Caco-2 (cell line): ENCODE results near the gene NDUFB4. TPM values are rescaled to one million over a fixed set of nuclear protein-coding genes. Genes with fewer than 3 reads are reported as not detected.
"Not testable (repeated sequence)": the region's sequence is repeated elsewhere in the genome, so short reads cannot be mapped to it uniquely, and the experiment has no call there.

ENCODE experiments used
- BruUV-seq: library from RNA; stranded (reverse); fragments of 400-500 nt; replicated peaks from 2 replicates; lab custom pipeline; 2021; lab: Mats Ljungman, UMichigan
- CTCF ChIA-PET: fragments of 300-600 bp; sonication (Branson Sonifier 250); formaldehyde crosslinking; loops from one replicate; lab custom pipeline; 2022; ENCODE audit warnings: antibody characterized with exemption; lab: Charles Lee
- POLR2A ChIA-PET: fragments of 300-600 bp; sonication (Branson Sonifier 250); formaldehyde crosslinking; loops from one replicate; lab custom pipeline; 2022; ENCODE audit warnings: antibody characterized with exemption; lab: Charles Lee
- DNase-seq, 2 experiments: peaks; one replicate each; pipeline versions ENCODE4 v3.0.0 to v3.0.0-alpha.2; 2020 to 2022
- H3K27me3 ChIP-seq: replicated peaks from 2 replicates; pipeline ENCODE4 v1.6.0; 2011; ENCODE audit warnings: low read length; ENCODE audit not compliant: control insufficient read depth, insufficient read depth
- H3K36me3 ChIP-seq: 2 replicates; pipeline ENCODE4 v1.5.1; 2011; ENCODE audit warnings: low read length; ENCODE audit not compliant: control insufficient read depth, insufficient read depth
- H3K4me1 ChIP-seq: fragments of 250-450 bp; sonication (Bioruptor Pico); 2 replicates; pipeline ENCODE4 v1.5.1; 2020; ENCODE audit warnings: mild to moderate bottlenecking
- H3K4me3 ChIP-seq: 2 replicates; pipeline ENCODE4 v1.5.1; 2011; ENCODE audit warnings: low read depth, mild to moderate bottlenecking, control low read depth, low read length
- H3K9me3 ChIP-seq: fragments of 250-450 bp; sonication (Bioruptor Pico); 2 replicates; pipeline ENCODE4 v1.5.1; 2020; ENCODE audit warnings: mild to moderate bottlenecking, moderate library complexity
- H3K27ac Mint-ChIP-seq: one replicate; pipeline ENCODE4 v1.8.0; 2022; ENCODE audit warnings: mixed read lengths; ENCODE audit not compliant: unreplicated experiment
- H3K27me3 Mint-ChIP-seq: one replicate; pipeline ENCODE4 v1.8.0; 2022; ENCODE audit warnings: mixed read lengths; ENCODE audit not compliant: insufficient read depth, unreplicated experiment
- H3K36me3 Mint-ChIP-seq: one replicate; pipeline ENCODE4 v1.8.0; 2022; ENCODE audit warnings: mild to moderate bottlenecking, mixed read lengths; ENCODE audit not compliant: insufficient read depth, unreplicated experiment
- H3K4me1 Mint-ChIP-seq: one replicate; pipeline ENCODE4 v1.8.0; 2022; ENCODE audit warnings: low read depth, mixed read lengths; ENCODE audit not compliant: unreplicated experiment
- H3K4me3 Mint-ChIP-seq: one replicate; pipeline ENCODE4 v1.8.0; 2022; ENCODE audit warnings: mild to moderate bottlenecking, moderate library complexity, mixed read lengths; ENCODE audit not compliant: unreplicated experiment
- H3K9me3 Mint-ChIP-seq: one replicate; pipeline ENCODE4 v1.8.0; 2022; ENCODE audit warnings: mixed read lengths; ENCODE audit not compliant: unreplicated experiment
- CTCF ChIP-seq, 2 experiments: fragments of 200-600 bp in 1 of 2; IDR thresholded peaks; 1 replicate in 1 of 2; 2 replicates in 1 of 2; pipeline versions ENCODE4 v1.5.1 to v1.8.0; 2011 to 2022; ENCODE audit warnings: antibody characterized with exemption in 1 of 2, control low read depth in 1 of 2, inconsistent platforms in 1 of 2, low read depth in 1 of 2, low read length in 1 of 2, mild to moderate bottlenecking in 1 of 2, moderate library complexity in 1 of 2; ENCODE audit not compliant: insufficient read depth in 1 of 2, severe bottlenecking in 1 of 2, unreplicated experiment in 1 of 2
- intact Hi-C: fragments of 100-400 bp; cut with micrococcal nuclease; formaldehyde crosslinking; loops from one replicate; pipeline ENCODE4 v1.10.0; 2022; ENCODE audit not compliant: unreplicated experiment
- total RNA-seq: library from RNA; stranded (reverse); gene quantifications from 2 replicates; pipeline ENCODE4 v1.2.3, GENCODE V29; 2022

Gene NDUFB4
- total RNA-seq, 1 experiment from 2014 or later: 136 TPM

GRCh38 chr3:120637851-120638559 is 41.9 kb downstream of the NDUFB4 start:
- BruUV-seq: no TSS peak
- no peaks in the 10 kb centered on the region for H3K4me1 Mint-ChIP-seq
- TF ChIP-seq CTCF (IDR thresholded peaks at IDR 0.05; ENCODE audit: insufficient read depth in 1 of 2, low read depth in 1 of 2, low read length in 1 of 2, severe bottlenecking in 1 of 2, unreplicated experiment in 1 of 2): no peak
- no peaks in the 10 kb centered on the region for H3K9me3 Mint-ChIP-seq
- CTCF ChIA-PET: no interaction called here
- intact Hi-C loops: no loop called here
- no peak overlapping the region for H3K4me3 Mint-ChIP-seq
- POLR2A ChIA-PET: no interaction called here
- H3K36me3 Mint-ChIP-seq: peaks cover 14% of the 10 kb centered on the region
- no peaks in the 10 kb centered on the region for H3K9me3 ChIP-seq
- DNase-seq: no peak
- no peak overlapping the region for H3K4me3 ChIP-seq
- H3K4me1 ChIP-seq: no peaks in the 10 kb centered on the region
- H3K27me3 Mint-ChIP-seq: no peaks in the 10 kb centered on the region
- peaks cover under 1% of the 10 kb centered on the region; the same call in 1 of the 2 replicates for H3K36me3 ChIP-seq
- no peaks in the 10 kb centered on the region for H3K27me3 ChIP-seq
- no peak overlapping the region for H3K27ac Mint-ChIP-seq

GRCh38 chr3:120638820-120639219 is 42.7 kb downstream of the NDUFB4 start:
- H3K4me3 Mint-ChIP-seq, DNase-seq, H3K9me3 Mint-ChIP-seq, H3K4me3 ChIP-seq, H3K4me1 Mint-ChIP-seq, H3K36me3 ChIP-seq, H3K9me3 ChIP-seq, intact Hi-C loops, CTCF ChIA-PET, BruUV-seq, H3K27me3 Mint-ChIP-seq, H3K27me3 ChIP-seq, POLR2A ChIA-PET, H3K4me1 ChIP-seq, H3K27ac Mint-ChIP-seq: not testable (repeated sequence)
- peaks cover 14% of the 10 kb centered on the region for H3K36me3 Mint-ChIP-seq

GRCh38 chr3:120640231-120640630 is 44.1 kb downstream of the NDUFB4 start:
- Histone ChIP-seq H3K27me3 (no peaks in the 10 kb centered on the region), H3K36me3 (no peaks in the 10 kb centered on the region; the same call in 1 of the 2 replicates), H3K4me3 (no peak overlapping the region), H3K4me1 (no peaks in the 10 kb centered on the region), H3K9me3 (no peaks in the 10 kb centered on the region)
- no peak for TF ChIP-seq CTCF (IDR thresholded peaks at IDR 0.05; ENCODE audit: insufficient read depth in 1 of 2, low read depth in 1 of 2, low read length in 1 of 2, severe bottlenecking in 1 of 2, unreplicated experiment in 1 of 2)
- no peak for DNase-seq
- no peaks in the 10 kb centered on the region for H3K27me3 Mint-ChIP-seq
- H3K27ac Mint-ChIP-seq: no peak overlapping the region
- POLR2A ChIA-PET: no interaction called here
- peaks cover 22% of the 10 kb centered on the region for H3K36me3 Mint-ChIP-seq
- H3K4me3 Mint-ChIP-seq: no peak overlapping the region
- no TSS peak for BruUV-seq
- CTCF ChIA-PET: no interaction called here
- no peaks in the 10 kb centered on the region for H3K4me1 Mint-ChIP-seq
- intact Hi-C loops: no loop called here
- H3K9me3 Mint-ChIP-seq: no peaks in the 10 kb centered on the region
